ENCODE data around the gene COL27A1. TPM values are rescaled to one million over a fixed set of nuclear protein-coding genes. Genes with fewer than 3 reads are reported as not detected.
"Not testable (repeated sequence)": the region's sequence is repeated elsewhere in the genome, so short reads cannot be mapped to it uniquely, and the experiment has no call there.

The COL27A1 gene
- total RNA-seq, 2 donors from 2014 or later: 8.7 to 54.8 TPM

- Histone ChIP-seq H3K4me3 (no peak overlapping the region), H3K9me3 (no peaks in the 10 kb centered on the region), H3K27ac (no peak overlapping the region), H3K36me3 (no peaks in the 10 kb centered on the region), H3K27me3 (replicated peaks; ENCODE audit: insufficient read depth) (no peaks in the 10 kb centered on the region), H3K4me1 (replicated peaks) (no peaks in the 10 kb centered on the region)
- intact Hi-C loops (cut with DNase I): no loop called here
- 92% methylated on average over 13 of the region's 13 CpGs for WGBS
- TF ChIP-seq POLR2A (IDR thresholded peaks at IDR 0.05): no peak
- TF ChIP-seq POLR2AphosphoS5 (IDR thresholded peaks at IDR 0.05): no peak
- TF ChIP-seq, protein P1, sequence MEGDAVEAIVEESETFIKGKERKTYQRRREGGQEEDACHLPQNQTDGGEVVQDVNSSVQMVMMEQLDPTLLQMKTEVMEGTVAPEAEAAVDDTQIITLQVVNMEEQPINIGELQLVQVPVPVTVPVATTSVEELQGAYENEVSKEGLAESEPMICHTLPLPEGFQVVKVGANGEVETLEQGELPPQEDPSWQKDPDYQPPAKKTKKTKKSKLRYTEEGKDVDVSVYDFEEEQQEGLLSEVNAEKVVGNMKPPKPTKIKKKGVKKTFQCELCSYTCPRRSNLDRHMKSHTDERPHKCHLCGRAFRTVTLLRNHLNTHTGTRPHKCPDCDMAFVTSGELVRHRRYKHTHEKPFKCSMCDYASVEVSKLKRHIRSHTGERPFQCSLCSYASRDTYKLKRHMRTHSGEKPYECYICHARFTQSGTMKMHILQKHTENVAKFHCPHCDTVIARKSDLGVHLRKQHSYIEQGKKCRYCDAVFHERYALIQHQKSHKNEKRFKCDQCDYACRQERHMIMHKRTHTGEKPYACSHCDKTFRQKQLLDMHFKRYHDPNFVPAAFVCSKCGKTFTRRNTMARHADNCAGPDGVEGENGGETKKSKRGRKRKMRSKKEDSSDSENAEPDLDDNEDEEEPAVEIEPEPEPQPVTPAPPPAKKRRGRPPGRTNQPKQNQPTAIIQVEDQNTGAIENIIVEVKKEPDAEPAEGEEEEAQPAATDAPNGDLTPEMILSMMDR (IDR thresholded peaks at IDR 0.05): no peak
- DNase-seq (ENCODE audit: low spot score): no peak
Observed at GRCh38 chr9:114124666-114125475, 30.5 kb upstream of the COL27A1 start.

DNA sequence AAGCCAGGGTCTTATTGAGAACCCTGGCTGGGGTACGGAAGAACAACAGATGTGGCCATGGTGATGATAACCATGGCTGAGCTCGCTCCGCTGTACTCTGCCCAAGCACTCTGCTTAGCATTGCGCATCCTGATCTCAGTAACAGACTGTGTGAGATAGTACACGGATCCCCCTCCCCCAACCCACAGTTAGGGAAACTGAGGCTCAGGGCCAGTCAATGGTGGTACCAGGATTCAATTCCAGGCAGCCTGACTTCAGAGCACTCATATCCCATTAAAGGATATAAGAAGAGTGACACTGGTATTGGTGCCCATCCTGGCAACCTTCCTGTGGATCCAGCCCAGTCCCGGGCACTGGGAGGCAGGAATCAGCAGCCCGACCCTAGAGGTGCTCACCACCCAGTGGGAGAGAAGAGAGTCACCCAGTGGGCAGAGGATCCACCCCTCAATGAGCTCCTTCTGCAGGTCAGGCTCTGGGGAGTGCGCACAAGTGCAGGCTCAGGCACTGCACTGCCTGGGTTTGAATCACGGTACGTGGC lies 29.8 kb upstream of the COL27A1 start:
- Histone ChIP-seq H3K36me3 (no peaks in the 10 kb centered on the region), H3K27me3 (replicated peaks; ENCODE audit: insufficient read depth) (no peaks in the 10 kb centered on the region), H3K4me1 (replicated peaks) (no peaks in the 10 kb centered on the region), H3K9me3 (no peaks in the 10 kb centered on the region), H3K4me3 (no peak overlapping the region), H3K27ac (no peak overlapping the region)
- DNase-seq (ENCODE audit: low spot score): no peak
- TF ChIP-seq POLR2AphosphoS5 (IDR thresholded peaks at IDR 0.05) (no peak), POLR2A (IDR thresholded peaks at IDR 0.05) (no peak)
- intact Hi-C loops (cut with DNase I): no loop called here
- 77% methylated on average over 9 of the region's 10 CpGs for WGBS

DNA sequence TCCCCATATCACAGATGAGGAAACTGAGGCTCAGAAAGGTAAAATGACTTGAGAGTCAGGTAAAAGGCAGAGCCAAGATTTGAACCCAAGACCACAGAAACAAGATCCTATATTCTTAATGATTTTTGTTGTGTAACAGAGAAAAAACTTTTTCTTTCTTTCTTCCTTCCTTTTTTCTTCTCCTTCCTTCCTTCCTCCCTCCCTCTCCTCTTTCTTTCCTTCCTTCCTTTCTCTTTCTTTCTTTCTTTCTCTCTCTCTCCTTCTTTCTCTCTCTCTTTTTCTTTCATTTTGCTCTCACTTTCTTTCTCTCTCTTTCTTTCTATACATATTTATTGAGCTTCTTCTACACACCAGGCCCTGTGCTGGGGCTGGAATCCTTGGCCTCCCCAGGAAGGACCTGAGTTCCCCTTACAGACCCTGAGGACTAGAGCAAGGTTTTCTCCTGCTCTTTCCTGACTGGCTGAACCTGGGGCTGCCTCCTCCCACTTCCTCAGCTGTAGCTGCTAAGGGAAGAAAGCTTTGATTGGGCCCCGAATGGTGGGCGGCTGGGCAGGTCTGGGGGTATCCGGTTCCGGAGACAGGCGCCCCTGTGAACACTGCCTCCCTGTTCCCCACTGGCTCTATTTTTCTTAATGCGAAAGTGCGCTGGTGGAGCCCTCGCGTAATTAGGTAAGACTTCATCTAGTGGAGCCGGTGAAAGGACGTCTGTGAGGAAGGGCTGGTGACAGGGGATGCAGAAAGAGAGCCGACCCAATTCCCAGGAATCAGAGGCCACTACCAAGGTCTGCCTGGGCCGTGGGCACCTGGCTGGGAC lies 28.9 kb upstream of the COL27A1 start:
- no peak overlapping the region for H3K27ac ChIP-seq
- no peak for DNase-seq (ENCODE audit: low spot score)
- WGBS: 78% methylated on average over 13 of the region's 13 CpGs
- H3K27me3 ChIP-seq (replicated peaks; ENCODE audit: insufficient read depth): no peaks in the 10 kb centered on the region
- intact Hi-C loops (cut with DNase I): no loop called here
- H3K4me1 ChIP-seq (replicated peaks): no peaks in the 10 kb centered on the region
- no peak for TF ChIP-seq POLR2A (IDR thresholded peaks at IDR 0.05)
- TF ChIP-seq POLR2AphosphoS5 (IDR thresholded peaks at IDR 0.05): no peak
- TF ChIP-seq, protein P1 (IDR thresholded peaks at IDR 0.05): no peak
- H3K36me3 ChIP-seq: no peaks in the 10 kb centered on the region
- no peak overlapping the region for H3K4me3 ChIP-seq
- no peaks in the 10 kb centered on the region for H3K9me3 ChIP-seq

GRCh38 chr9:114128759-114129158 lies 26.6 kb upstream of the COL27A1 start:
- 92% methylated on average over 3 of the region's 3 CpGs for WGBS
- H3K27ac ChIP-seq; intact Hi-C loops (cut with DNase I); H3K4me1 ChIP-seq (replicated peaks); H3K4me3 ChIP-seq; H3K27me3 ChIP-seq (replicated peaks; ENCODE audit: insufficient read depth); DNase-seq (ENCODE audit: low spot score); H3K9me3 ChIP-seq; H3K36me3 ChIP-seq: not testable (repeated sequence)

GRCh38 chr9:114130141-114130540 lies 25.2 kb upstream of the COL27A1 start:
- H3K36me3 ChIP-seq: no peaks in the 10 kb centered on the region
- H3K27ac ChIP-seq: no peak overlapping the region
- no peak for TF ChIP-seq POLR2A (IDR thresholded peaks at IDR 0.05)
- 85% methylated on average over 7 of the region's 7 CpGs for WGBS
- H3K4me3 ChIP-seq: no peak overlapping the region
- H3K4me1 ChIP-seq (replicated peaks): no peaks in the 10 kb centered on the region
- no peak for DNase-seq (ENCODE audit: low spot score)
- H3K27me3 ChIP-seq (replicated peaks; ENCODE audit: insufficient read depth): no peaks in the 10 kb centered on the region
- intact Hi-C loops (cut with DNase I): no loop called here
- no peaks in the 10 kb centered on the region for H3K9me3 ChIP-seq

DNA sequence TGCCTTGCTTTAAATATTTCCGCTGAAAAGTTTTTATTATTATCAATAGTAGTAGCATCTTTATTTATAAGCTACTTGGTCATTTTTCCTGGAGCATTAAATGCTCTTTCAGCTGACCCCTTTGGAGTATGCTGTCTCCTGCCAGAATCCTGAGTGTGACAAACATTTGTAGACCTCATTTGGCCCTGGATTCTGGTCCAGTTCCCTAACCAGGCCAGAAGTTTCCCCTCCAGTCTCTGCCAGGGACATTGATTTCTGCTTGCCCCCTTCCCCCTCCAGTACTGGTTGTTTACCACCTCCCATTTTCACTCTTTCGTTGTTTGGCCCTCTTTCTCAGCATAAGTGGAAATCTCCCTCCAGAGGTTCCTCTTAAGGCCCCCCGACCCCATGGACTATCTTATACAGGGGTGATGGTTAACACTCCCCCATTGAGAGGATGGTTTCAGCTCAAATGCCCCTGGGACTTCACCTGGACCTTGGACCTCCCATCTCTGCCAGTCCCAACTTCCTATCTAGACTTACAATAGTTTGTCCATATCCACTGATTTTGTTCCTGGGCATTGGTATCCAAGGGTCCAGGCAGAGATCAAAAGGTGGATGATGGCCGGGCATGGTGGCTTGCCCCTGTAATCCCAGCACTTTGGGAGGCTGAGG lies 24.6 kb upstream of the COL27A1 start:
- H3K9me3 ChIP-seq: no peaks in the 10 kb centered on the region
- 86% methylated on average over 4 of the region's 4 CpGs for WGBS
- DNase-seq (ENCODE audit: low spot score): no peak
- no peaks in the 10 kb centered on the region for H3K27me3 ChIP-seq (replicated peaks; ENCODE audit: insufficient read depth)
- no peak for TF ChIP-seq POLR2A (IDR thresholded peaks at IDR 0.05)
- TF ChIP-seq, protein P1 (IDR thresholded peaks at IDR 0.05): no peak
- no peak for TF ChIP-seq POLR2AphosphoS5 (IDR thresholded peaks at IDR 0.05)
- no peak overlapping the region for H3K27ac ChIP-seq
- H3K36me3 ChIP-seq: no peaks in the 10 kb centered on the region
- H3K4me1 ChIP-seq (replicated peaks): no peaks in the 10 kb centered on the region
- no peak overlapping the region for H3K4me3 ChIP-seq
- intact Hi-C loops (cut with DNase I): no loop called here

All from prostate gland (tissue), 2 donors.